Heart right ventricle (tissue), 16 donors: ENCODE data around the gene RIPK4. TPM values are rescaled to one million over a fixed set of nuclear protein-coding genes. Genes with fewer than 3 reads are reported as not detected.

Experiments used
- ATAC-seq, 8 donors: fragments of 200-7000 bp; cut with Tn5 transposase; one replicate each; pipeline ENCODE4 v1.9.1; 2020; ENCODE audit warnings: mild to moderate bottlenecking in 8 of 8, moderate library complexity in 8 of 8, moderate number of reproducible peaks in 1 of 8
- DNase-seq, 2 donors: peaks; one replicate each; pipeline ENCODE4 v3.0.0-alpha.2; 2020
- H3K27ac ChIP-seq, 10 donors: fragments of 200-600 bp; sonication (generic) in 2 of 10; one replicate each; pipeline versions ENCODE4 v1.5.0 to v1.8.0; 2020 to 2022; ENCODE audit warnings: mild to moderate bottlenecking in 3 of 10
- H3K27me3 ChIP-seq, 7 donors: fragments of 200-600 bp; one replicate each; pipeline ENCODE4 v1.8.0; 2021 to 2022; ENCODE audit warnings: mild to moderate bottlenecking in 2 of 7
- H3K36me3 ChIP-seq, 9 donors: fragments of 200-600 bp; sonication (generic) in 1 of 9; one replicate each; pipeline versions ENCODE4 v1.5.0 to v1.8.0; 2020 to 2022; ENCODE audit warnings: mild to moderate bottlenecking in 2 of 9
- H3K4me1 ChIP-seq, 9 donors: fragments of 200-600 bp; sonication (generic) in 1 of 9; one replicate each; pipeline versions ENCODE4 v1.5.0 to v1.8.0; 2020 to 2022; ENCODE audit warnings: mild to moderate bottlenecking in 4 of 9
- H3K4me3 ChIP-seq, 10 donors: fragments of 200-600 bp; sonication (generic) in 2 of 10; one replicate each; pipeline versions ENCODE4 v1.5.0 to v1.8.0; 2020 to 2022; ENCODE audit warnings: mild to moderate bottlenecking in 7 of 10, moderate library complexity in 2 of 10
- H3K9me3 ChIP-seq, 11 donors: fragments of 200-600 bp in 10 of 11; sonication (generic) in 2 of 11; one replicate each; pipeline versions ENCODE4 v1.5.0 to v1.8.0; 2013 to 2022; ENCODE audit warnings: mild to moderate bottlenecking in 2 of 11, control low read depth in 1 of 11, moderate library complexity in 1 of 11
- CTCF ChIP-seq, 9 donors: fragments of 200-600 bp; sonication (generic) in 2 of 9; IDR thresholded peaks; one replicate each; pipeline versions ENCODE4 v1.5.0 to v1.8.0; 2021 to 2022; ENCODE audit warnings: antibody characterized with exemption in 9 of 9, mild to moderate bottlenecking in 5 of 9, moderate library complexity in 1 of 9
- WGBS, 2 donors: extraction: QIAGEN DNeasy Blood & Tissue Kit; methylation state at CpG; one replicate each; pipeline ENCODE4 v1.1.7; 2013; ENCODE audit warnings: inconsistent platforms in 1 of 2; 5-methylcytosine and 5-hydroxymethylcytosine counted together
- intact Hi-C, 10 donors: fragments of 100-400 bp; cut with DNase I; formaldehyde crosslinking; loops; one replicate each; pipeline versions ENCODE4 v1.11.1 to v1.14.2; 2022
- polyA plus RNA-seq, 2 donors: library from polyadenylated mRNA; stranded (reverse); fragments of 200-250 nt; gene quantifications; one replicate each; pipeline ENCODE4 v1.2.3, GENCODE V29; 2013
- total RNA-seq, 10 donors: library from RNA; stranded (reverse); fragmentation: NEBNext Ultra II Directional in 3 of 10; extraction: Animal tissue kit (Norgen Biotek cat#: 25700) in 3 of 10; gene quantifications; one replicate each; pipeline versions ENCODE4 v1.2.1 to v1.2.4, GENCODE V29; 2021 to 2023
- donor health status: Arrhythmogenic right ventricular cardiomyopathy.
- donor health status: ischemic (EF 13 %, LVEDD 7.1; RV severe dilation, severe dysfunction).
- donor health status: healthy with polysubstance abuse.
- donor health status: DM: no; HTN: yes; CAD: no.
- donor health status: DM: no; HTN: no; CAD: no.
- donor health status: ischemic (EF 25% LVEDD 6.9; RV normal size, moderate dysfunction).
- donor health status: ischemic (EF 25% LVEDD 5.7; RV mildly dilated, moderate dysfunction).
- donor health status: healthy.
- donor health status: DM: yes; HTN: yes; CAD: no.
- donor health status: Ischemic cardiomyopathy.
- donor health status: ischemic (EF 35%, LVEDD 5.7; RV mildly dilated, moderate dysfunction).
- donor health status: nonischemic (EF 11% LVEDD 7.7; RV severe dilation, severe dysfunction).
- donor health status: DM: yes; HTN: yes; CAD: no.
- donor health status: PGD.
- donor health status: ischemic (EF 29% LVEDD 5.4; RV normal size, mild dysfunction).
- donor health status: nonischemic (EF 23%, LVEDD 6.1; RV moderate dilation, normal function).

Gene RIPK4
- total and polyA plus RNA-seq, 12 donors: 0.04 to 0.15 (median 0.07) TPM; not detected in 5

- Histone ChIP-seq H3K36me3 (no peaks in the 10 kb centered on the region), H3K27ac (no peak overlapping the region), H3K4me1 (no peaks in the 10 kb centered on the region), H3K27me3 (peaks cover 0 to 33% (median 14%) of the 10 kb centered on the region in 7 donors), H3K4me3 (no peak overlapping the region), H3K9me3 (peaks cover 0 to 24% (median 3%) of the 10 kb centered on the region in 11 donors)
- no peak for DNase-seq
- WGBS, 2 donors: 83 to 84% methylated on average over 9 of the region's 9 CpGs
- intact Hi-C loops: no loop called here
- TF ChIP-seq CTCF (IDR thresholded peaks at IDR 0.05): no peak
- ATAC-seq: no peak
Measured at GRCh38 chr21:41737651-41738324, 29.1 kb downstream of the RIPK4 start.

- DNase-seq: no peak
- Histone ChIP-seq H3K4me1 (no peaks in the 10 kb centered on the region), H3K9me3 (peaks cover 0 to 37% (median 10%) of the 10 kb centered on the region in 11 donors), H3K27ac (no peak overlapping the region), H3K4me3 (no peak overlapping the region), H3K27me3 (peaks cover 0 to 29% (median 12%) of the 10 kb centered on the region in 7 donors), H3K36me3 (no peaks in the 10 kb centered on the region)
- intact Hi-C loops: no loop called here
- 73 to 77% methylated on average over 2 of the region's 2 CpGs for WGBS, 2 donors
- no peak for ATAC-seq
- TF ChIP-seq CTCF (IDR thresholded peaks at IDR 0.05): no peak
Measured at GRCh38 chr21:41736423-41736822, 30.4 kb downstream of the RIPK4 start.

- Histone ChIP-seq H3K36me3 (no peaks in the 10 kb centered on the region), H3K4me3 (no peak overlapping the region), H3K9me3 (peaks cover 0 to 40% (median 10%) of the 10 kb centered on the region in 11 donors), H3K27ac (no peak overlapping the region), H3K4me1 (no peaks in the 10 kb centered on the region), H3K27me3 (peaks cover 0 to 46% (median 30%) of the 10 kb centered on the region in 7 donors)
- WGBS, 2 donors: 78% methylated on average over 13 of the region's 13 CpGs
- DNase-seq: no peak
- TF ChIP-seq CTCF (IDR thresholded peaks at IDR 0.05): no peak
- ATAC-seq: no peak
- intact Hi-C loops: no loop called here
Measured at GRCh38 chr21:41733951-41734689, 32.7 kb downstream of the RIPK4 start.

GRCh38 chr21:41731081-41731480 lies 35.8 kb downstream of the RIPK4 start:
- H3K4me3 ChIP-seq: no peak overlapping the region
- H3K4me1 ChIP-seq: peaks cover 0 to 15% (median 7%) of the 10 kb centered on the region in 9 donors
- DNase-seq (no peak), ATAC-seq (no peak)
- TF ChIP-seq CTCF (IDR thresholded peaks at IDR 0.05): no peak
- intact Hi-C loops: no loop called here
- H3K36me3 ChIP-seq: no peaks in the 10 kb centered on the region
- 85 to 89% methylated on average over 2 of the region's 2 CpGs for WGBS, 2 donors
- H3K27ac ChIP-seq: no peak overlapping the region
- H3K27me3 ChIP-seq: peaks cover 0 to 62% (median 50%) of the 10 kb centered on the region in 7 donors
- H3K9me3 ChIP-seq: peaks cover 0 to 18% (median 8%) of the 10 kb centered on the region in 11 donors
